Left ventricle myocardium inferior (tissue), 1 donor: ENCODE data around the gene FASTKD1. TPM values are rescaled to one million over a fixed set of nuclear protein-coding genes. Genes with fewer than 3 reads are reported as not detected.
"Not testable (repeated sequence)": the region's sequence is repeated elsewhere in the genome, so short reads cannot be mapped to it uniquely, and the experiment has no call there.

Experiments used
- DNase-seq: peaks from one replicate; pipeline ENCODE4 v3.0.0-alpha.2; 2020
- H3K27ac ChIP-seq: fragments of 200-600 bp; replicated peaks from 2 replicates; pipeline ENCODE4 v1.8.0; 2021
- H3K27me3 ChIP-seq: fragments of 200-600 bp; 2 replicates; pipeline ENCODE4 v1.8.0; 2021; ENCODE audit warnings: low read depth
- H3K36me3 ChIP-seq: fragments of 200-600 bp; 2 replicates; pipeline ENCODE4 v1.8.0; 2021
- H3K4me1 ChIP-seq: fragments of 200-600 bp; 2 replicates; pipeline ENCODE4 v1.8.0; 2021
- H3K4me3 ChIP-seq: fragments of 200-600 bp; 2 replicates; pipeline ENCODE4 v1.8.0; 2021; ENCODE audit warnings: mild to moderate bottlenecking, moderate library complexity
- H3K9me3 ChIP-seq: fragments of 200-600 bp; replicated peaks from 2 replicates; pipeline ENCODE4 v1.8.0; 2021
- CTCF ChIP-seq: fragments of 200-600 bp; IDR thresholded peaks from 2 replicates; pipeline ENCODE4 v1.8.0; 2021; ENCODE audit warnings: antibody characterized with exemption, mild to moderate bottlenecking, borderline replicate concordance
- intact Hi-C: fragments of 100-400 bp; cut with micrococcal nuclease; formaldehyde crosslinking; loops from one replicate; pipeline ENCODE4 v1.11.0; 2022
- total RNA-seq: library from RNA; stranded (reverse); fragmentation: NEBNext Ultra II Directional; extraction: Animal tissue kit (Norgen Biotek cat#: 25700); gene quantifications from one replicate; pipeline ENCODE4 v1.2.1, GENCODE V29; 2021
- donor health status: DM: no; HTN: yes; CAD: no; lungs with severe emphysema.

Gene FASTKD1
- total RNA-seq, 1 donor from 2014 or later, result 121 TPM

DNA sequence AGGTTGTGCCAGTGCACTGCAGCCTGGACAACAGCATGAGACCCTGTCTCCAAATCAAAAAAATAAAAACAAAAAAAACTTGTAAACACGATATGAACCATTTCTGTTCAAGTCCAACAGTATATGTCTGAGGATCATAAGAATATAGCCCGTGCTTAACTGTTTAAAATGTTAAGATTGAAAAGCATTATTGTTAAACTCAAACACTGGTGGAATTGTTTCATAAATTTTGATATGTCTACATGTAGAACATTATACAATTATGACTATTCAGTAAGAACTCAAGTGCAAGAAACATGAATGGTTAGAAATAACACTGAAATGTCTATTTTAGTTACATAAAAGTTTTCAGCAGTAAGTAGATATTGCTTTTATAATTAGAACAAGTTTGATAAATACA, 40.2 kb upstream of the FASTKD1 start:
- H3K27me3 ChIP-seq, result no peaks in the 10 kb centered on the region
- H3K4me3 ChIP-seq, result no peak overlapping the region
- no peaks in the 10 kb centered on the region for H3K4me1 ChIP-seq
- no peak overlapping the region for H3K27ac ChIP-seq
- peaks cover 14% of the 10 kb centered on the region for H3K9me3 ChIP-seq
- peaks cover 88% of the 10 kb centered on the region for H3K36me3 ChIP-seq
- no peak for TF ChIP-seq CTCF
- intact Hi-C loops, result no loop called here
- DNase-seq, result no peak

GRCh38 chr2:169609264-169609663, 35.6 kb upstream of the FASTKD1 start:
- Histone ChIP-seq H3K36me3 (peaks cover 97% of the 10 kb centered on the region), H3K27ac (no peak overlapping the region), H3K9me3 (no peaks in the 10 kb centered on the region), H3K27me3 (no peaks in the 10 kb centered on the region), H3K4me3 (no peak overlapping the region), H3K4me1 (no peaks in the 10 kb centered on the region)
- intact Hi-C loops, result no loop called here
- TF ChIP-seq CTCF, result no peak
- no peak for DNase-seq

DNA sequence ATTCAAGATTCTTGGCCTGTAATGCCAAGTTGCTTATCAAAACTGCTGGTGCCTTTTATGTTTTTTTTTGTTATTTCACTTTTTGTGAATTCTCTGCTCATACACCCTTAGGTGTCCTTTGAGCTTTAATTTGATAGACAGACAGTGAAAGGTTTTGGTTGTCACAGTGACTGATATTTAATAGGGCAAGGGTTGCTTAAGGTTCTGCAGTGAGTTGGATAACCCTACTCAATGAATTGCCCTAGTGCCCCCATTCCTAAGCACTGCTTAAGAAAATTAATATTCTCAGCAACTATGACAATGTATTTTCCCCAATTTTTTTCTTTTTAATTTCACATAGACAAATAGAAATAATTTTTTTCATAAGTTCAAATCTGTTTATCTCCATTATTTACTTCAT, 25.9 kb upstream of the FASTKD1 start:
- intact Hi-C loops, result no loop called here
- no peak for TF ChIP-seq CTCF
- no peak overlapping the region for H3K4me3 ChIP-seq
- H3K27me3 ChIP-seq, result no peaks in the 10 kb centered on the region
- peaks cover 16% of the 10 kb centered on the region for H3K4me1 ChIP-seq
- no peak for DNase-seq
- no peaks in the 10 kb centered on the region for H3K9me3 ChIP-seq
- H3K27ac ChIP-seq, result no peak overlapping the region
- H3K36me3 ChIP-seq, result peaks cover 7% of the 10 kb centered on the region

- Histone ChIP-seq H3K27me3 (no peaks in the 10 kb centered on the region), H3K27ac (no peak overlapping the region), H3K4me1 (peaks cover 16% of the 10 kb centered on the region), H3K36me3 (peaks cover 1% of the 10 kb centered on the region), H3K9me3 (no peaks in the 10 kb centered on the region), H3K4me3 (no peak overlapping the region)
- intact Hi-C loops, result no loop called here
- no peak for DNase-seq
- TF ChIP-seq CTCF, result no peak
These were observed 25.3 kb upstream of the FASTKD1 start for GRCh38 chr2:169598982-169599381.

- H3K27ac ChIP-seq, H3K27me3 ChIP-seq, H3K36me3 ChIP-seq, intact Hi-C loops, DNase-seq, H3K9me3 ChIP-seq, H3K4me3 ChIP-seq: not testable (repeated sequence)
- peaks cover 17% of the 10 kb centered on the region for H3K4me1 ChIP-seq
These were observed 22.9 kb upstream of the FASTKD1 start for GRCh38 chr2:169596546-169596945.

DNA sequence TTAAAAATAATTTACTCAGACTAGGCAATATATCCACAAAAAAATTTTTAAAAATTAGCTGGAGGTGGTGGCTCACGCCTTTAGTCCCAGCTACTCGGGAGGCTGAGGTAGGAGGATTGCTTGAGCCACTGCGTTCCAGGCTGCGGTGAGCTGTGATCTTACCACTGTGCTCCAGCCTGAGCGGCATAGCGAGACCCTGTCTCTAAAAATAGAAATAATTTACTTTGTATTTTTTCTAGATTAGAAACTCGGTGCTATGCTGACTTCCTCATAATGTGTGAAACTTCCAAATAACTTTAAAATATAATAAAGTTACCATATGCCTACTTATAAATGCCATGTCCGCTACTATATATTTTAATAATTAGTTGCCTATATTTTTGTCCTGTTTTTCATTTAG, 17.1 kb upstream of the FASTKD1 start:
- Histone ChIP-seq H3K36me3 (no peaks in the 10 kb centered on the region), H3K9me3 (no peaks in the 10 kb centered on the region), H3K4me1 (peaks cover 39% of the 10 kb centered on the region), H3K27me3 (no peaks in the 10 kb centered on the region), H3K27ac (no peak overlapping the region), H3K4me3 (no peak overlapping the region)
- intact Hi-C loops, result no loop called here
- no peak for DNase-seq
- TF ChIP-seq CTCF, result no peak
